K562 (cell line): ENCODE measurements around the gene ANKRD27. TPM values are rescaled to one million over a fixed set of nuclear protein-coding genes. Genes with fewer than 3 reads are reported as not detected.

ENCODE experiments used
- ARNT ChIP-seq, 2 experiments: fragments of 450-650 bp; IDR thresholded peaks; 2 replicates each; pipeline ENCODE4 v1.6.1; 2016; ENCODE audit warnings: mild to moderate bottlenecking in 1 of 2
- CEBPG ChIP-seq, 3 experiments: fragments of 200-800 bp in 1 of 3; sonication (Bioruptor generic) in 1 of 3; sonication (generic) in 1 of 3; formaldehyde crosslinking in 1 of 3; IDR thresholded peaks in 2 of 3; conservative IDR thresholded peaks in 1 of 3; 2 replicates each; pipeline versions ENCODE4 v1.6.1 to v1.8.0; 2016 to 2022; ENCODE audit warnings: missing compliant biosample characterization in 2 of 3, missing genetic modification characterization in 2 of 3, mild to moderate bottlenecking in 1 of 3, missing genetic modification reagents in 1 of 3
- CTCFL ChIP-seq: IDR thresholded peaks from 2 replicates; pipeline ENCODE4 v1.6.1; 2011; ENCODE audit warnings: borderline replicate concordance, low read depth, mild to moderate bottlenecking, moderate library complexity, low read length; ENCODE audit not compliant: insufficient read depth, poor library complexity, severe bottlenecking
- CXXC5 ChIP-seq: fragments of 250-450 bp; sonication (Bioruptor Pico); IDR thresholded peaks from 2 replicates; pipeline ENCODE4 v1.8.0; 2022; ENCODE audit warnings: inconsistent platforms, mild to moderate bottlenecking, moderate library complexity
- E2F5 ChIP-seq: sonication (generic); formaldehyde crosslinking; IDR thresholded peaks from 2 replicates; pipeline ENCODE4 v1.8.0; 2022; ENCODE audit warnings: mild to moderate bottlenecking, missing genetic modification reagents
- HLTF ChIP-seq: fragments of 450-650 bp; IDR thresholded peaks from 2 replicates; pipeline ENCODE4 v1.6.1; 2016
- KAT8 ChIP-seq: fragments of 450-650 bp; IDR thresholded peaks from 2 replicates; pipeline ENCODE4 v1.6.1; 2016; ENCODE audit warnings: low read depth, mild to moderate bottlenecking
- MTA1 ChIP-seq: fragments of 450-650 bp; IDR thresholded peaks from 2 replicates; pipeline ENCODE4 v1.6.1; 2017; ENCODE audit warnings: borderline replicate concordance
- MXI1 ChIP-seq: IDR thresholded peaks from 2 replicates; pipeline ENCODE4 v1.6.1; 2011; ENCODE audit warnings: low read depth, mild to moderate bottlenecking, improper control_type of control experiment, low read length
- NRF1 ChIP-seq, 2 experiments: fragments of 450-650 bp; IDR thresholded peaks in 1 of 2; conservative IDR thresholded peaks in 1 of 2; 2 replicates each; pipeline ENCODE4 v1.6.1; 2014; ENCODE audit warnings: mild to moderate bottlenecking in 2 of 2
- NUFIP1 ChIP-seq: fragments of 450-650 bp; IDR thresholded peaks from 2 replicates; pipeline ENCODE4 v1.6.1; 2018; ENCODE audit not compliant: partially characterized antibody
- PHB2 ChIP-seq: fragments of 450-650 bp; IDR thresholded peaks from 2 replicates; pipeline ENCODE4 v1.6.1; 2017; ENCODE audit warnings: low read depth
- PHF20 ChIP-seq: fragments of 450-650 bp; IDR thresholded peaks from 2 replicates; pipeline ENCODE4 v1.6.1; 2018; ENCODE audit not compliant: partially characterized antibody
- SMAD1 ChIP-seq: fragments of 150-350 bp; IDR thresholded peaks from 2 replicates; pipeline ENCODE4 v1.6.1; 2014; ENCODE audit warnings: low read length, low read depth; ENCODE audit not compliant: partially characterized antibody
- SMARCC2 ChIP-seq: fragments of 450-650 bp; IDR thresholded peaks from 2 replicates; pipeline ENCODE4 v1.6.1; 2017; ENCODE audit warnings: antibody characterized with exemption, moderate library complexity, mild to moderate bottlenecking, low read depth
- TEAD1 ChIP-seq, 2 experiments: fragments of 450-650 bp in 1 of 2; sonication (generic) in 1 of 2; formaldehyde crosslinking; IDR thresholded peaks; 2 replicates each; pipeline versions ENCODE4 v1.4.0 to v1.8.0; 2020 to 2022; ENCODE audit warnings: mild to moderate bottlenecking in 2 of 2, missing genetic modification reagents in 1 of 2
- ZNF12 ChIP-seq: sonication (generic); formaldehyde crosslinking; IDR thresholded peaks from 2 replicates; pipeline ENCODE4 v1.4.0; 2020; ENCODE audit warnings: mild to moderate bottlenecking, missing genetic modification reagents
- ZNF24 ChIP-seq: fragments of 450-650 bp; IDR thresholded peaks from 2 replicates; pipeline ENCODE4 v1.6.1; 2016
- ZNF384 ChIP-seq: IDR thresholded peaks from 2 replicates; pipeline ENCODE4 v1.6.1; 2012; ENCODE audit warnings: low read depth, low read length, improper control_type of control experiment
- ZNF408 ChIP-seq: fragments of 250-450 bp; sonication (Bioruptor Pico); IDR thresholded peaks from 2 replicates; pipeline ENCODE4 v1.4.0; 2020; ENCODE audit warnings: low read depth, mild to moderate bottlenecking, moderate library complexity
- ZNF764 ChIP-seq: fragments of 250-450 bp; sonication (Bioruptor Pico); IDR thresholded peaks from 2 replicates; pipeline ENCODE4 v1.4.0; 2020; ENCODE audit warnings: low read depth, mild to moderate bottlenecking, moderate library complexity
- polyA plus RNA-seq, 8 experiments: library from polyadenylated mRNA; depleted of rRNA in 4 of 8; stranded (reverse) in 5 of 8; unstranded in 3 of 8; fragments of >200 nt; fragmentation: Nextera tagmentation in 2 of 8; fragmentation: Illumina TruSeq in 1 of 8; extraction: Ambion mirVana in 2 of 8; extraction: Trizol in 1 of 8; gene quantifications; 2 replicates each; pipeline versions ENCODE4 v1.2.1 to v1.2.3, GENCODE V29; 2011 to 2014; ENCODE audit warnings: inconsistent platforms in 1 of 8, missing spikeins in 1 of 8
- total RNA-seq, 7 experiments: library from RNA; depleted of rRNA in 6 of 7; stranded (reverse); fragments of >200 nt in 6 of 7; fragmentation: Illumina TruSeq in 2 of 7; extraction: Trizol in 2 of 7; gene quantifications; 2 replicates each; pipeline versions ENCODE4 v1.2.1 to v1.2.3, GENCODE V29; 2011 to 2021; ENCODE audit warnings: low replicate concordance in 1 of 7
- TF ChIP-seq, protein P1 (sequence below): fragments of 250-450 bp; sonication (Bioruptor Pico); IDR thresholded peaks from 2 replicates; pipeline ENCODE4 v1.4.0; 2020; ENCODE audit warnings: mild to moderate bottlenecking
- TF ChIP-seq, protein P2 (sequence below): fragments of 250-450 bp; sonication (Bioruptor Pico); IDR thresholded peaks from 2 replicates; pipeline ENCODE4 v1.8.0; 2022; ENCODE audit warnings: inconsistent platforms

Gene ANKRD27
- total and polyA plus RNA-seq, 9 of the 15 experiments (the other 6 are each of a cell fraction or from before 2014, with no cell fraction given): 5.3 to 71.3 (median 54.2) TPM

DNA sequence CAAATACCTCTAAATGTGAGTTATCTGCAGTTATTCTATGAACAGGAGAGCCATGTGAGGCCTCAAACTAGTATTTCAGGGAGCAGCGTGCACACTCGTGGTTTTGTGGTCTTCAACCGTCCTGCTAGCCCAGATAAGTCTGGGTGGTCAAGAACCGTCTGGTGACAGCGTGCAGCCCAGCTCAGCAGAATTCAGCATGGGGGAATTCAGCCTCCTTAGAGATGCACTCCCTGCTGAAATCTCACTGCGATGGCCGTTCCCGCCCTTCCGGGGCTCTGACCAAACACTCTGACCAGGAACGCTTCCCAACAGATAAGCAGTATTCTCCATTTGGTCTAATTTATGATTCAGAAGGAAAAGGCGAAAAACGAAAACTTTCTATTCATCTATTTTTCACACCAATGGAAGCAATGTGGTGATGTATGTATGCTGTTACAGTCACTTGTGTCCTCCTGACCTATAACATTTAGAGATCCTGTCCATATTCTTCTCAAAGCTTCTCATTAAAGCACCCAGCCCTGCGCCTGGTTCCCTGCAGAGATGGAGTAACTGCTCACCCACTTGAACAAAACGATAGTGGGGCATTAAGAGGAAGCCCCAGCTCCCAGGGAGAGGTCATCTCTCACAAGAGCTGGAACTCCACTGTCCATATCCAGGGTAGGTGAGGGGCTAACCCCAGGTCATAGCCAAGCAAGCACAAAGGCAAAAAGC is 2.9 kb downstream of the ANKRD27 start (continued):
- TF ChIP-seq, protein P1, sequence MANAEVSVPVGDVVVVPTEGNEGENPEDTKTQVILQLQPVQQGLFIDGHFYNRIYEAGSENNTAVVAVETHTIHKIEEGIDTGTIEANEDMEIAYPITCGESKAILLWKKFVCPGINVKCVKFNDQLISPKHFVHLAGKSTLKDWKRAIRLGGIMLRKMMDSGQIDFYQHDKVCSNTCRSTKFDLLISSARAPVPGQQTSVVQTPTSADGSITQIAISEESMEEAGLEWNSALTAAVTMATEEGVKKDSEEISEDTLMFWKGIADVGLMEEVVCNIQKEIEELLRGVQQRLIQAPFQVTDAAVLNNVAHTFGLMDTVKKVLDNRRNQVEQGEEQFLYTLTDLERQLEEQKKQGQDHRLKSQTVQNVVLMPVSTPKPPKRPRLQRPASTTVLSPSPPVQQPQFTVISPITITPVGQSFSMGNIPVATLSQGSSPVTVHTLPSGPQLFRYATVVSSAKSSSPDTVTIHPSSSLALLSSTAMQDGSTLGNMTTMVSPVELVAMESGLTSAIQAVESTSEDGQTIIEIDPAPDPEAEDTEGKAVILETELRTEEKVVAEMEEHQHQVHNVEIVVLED (CRISPR knock-in tag): no peak
- peak; percentile 87 for TF ChIP-seq CXXC5 (CRISPR knock-in tag)
- 0 out of 2 replicates have a peak, but pooled peaks have one; percentile 44 for TF ChIP-seq MXI1
- TF ChIP-seq ZNF764 (CRISPR knock-in tag): no peak
- no peak for TF ChIP-seq E2F5
- TF ChIP-seq ZNF384: no peak
- no peak for TF ChIP-seq KAT8
- TF ChIP-seq, protein P2, sequence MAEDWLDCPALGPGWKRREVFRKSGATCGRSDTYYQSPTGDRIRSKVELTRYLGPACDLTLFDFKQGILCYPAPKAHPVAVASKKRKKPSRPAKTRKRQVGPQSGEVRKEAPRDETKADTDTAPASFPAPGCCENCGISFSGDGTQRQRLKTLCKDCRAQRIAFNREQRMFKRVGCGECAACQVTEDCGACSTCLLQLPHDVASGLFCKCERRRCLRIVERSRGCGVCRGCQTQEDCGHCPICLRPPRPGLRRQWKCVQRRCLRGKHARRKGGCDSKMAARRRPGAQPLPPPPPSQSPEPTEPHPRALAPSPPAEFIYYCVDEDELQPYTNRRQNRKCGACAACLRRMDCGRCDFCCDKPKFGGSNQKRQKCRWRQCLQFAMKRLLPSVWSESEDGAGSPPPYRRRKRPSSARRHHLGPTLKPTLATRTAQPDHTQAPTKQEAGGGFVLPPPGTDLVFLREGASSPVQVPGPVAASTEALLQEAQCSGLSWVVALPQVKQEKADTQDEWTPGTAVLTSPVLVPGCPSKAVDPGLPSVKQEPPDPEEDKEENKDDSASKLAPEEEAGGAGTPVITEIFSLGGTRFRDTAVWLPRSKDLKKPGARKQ (CRISPR knock-in tag): no peak
- no peak for TF ChIP-seq ZNF408 (CRISPR knock-in tag)
- no peak for TF ChIP-seq ZNF24
- no peak for TF ChIP-seq PHB2
- TF ChIP-seq NRF1 (conservative IDR thresholded peaks at IDR 0.05 in 1 of 2, IDR thresholded peaks at IDR 0.05 in 1 of 2): peak in 1 of 2 experiments; percentile 14; a peak in 2 of 4 replicates
- TF ChIP-seq SMAD1: no peak
- no peak for TF ChIP-seq PHF20
- peak in 1 of 2 experiments; percentile 52; a peak in 1 of 4 replicates for TF ChIP-seq ARNT (IDR thresholded peaks at IDR 0.05)
- no peak for TF ChIP-seq HLTF
- no peak for TF ChIP-seq ZNF12
- no peak for TF ChIP-seq CTCFL
- TF ChIP-seq SMARCC2: peak; percentile 67; the same call in 1 of the 2 replicates
- TF ChIP-seq NUFIP1: no peak
- TF ChIP-seq CEBPG (CRISPR knock-in tag; IDR thresholded peaks at IDR 0.05): no peak
- TF ChIP-seq CEBPG (tag; conservative IDR thresholded peaks at IDR 0.05 in 1 of 2, IDR thresholded peaks at IDR 0.05 in 1 of 2): no peak
- peak; percentile 50; the same call in 1 of the 2 replicates for TF ChIP-seq MTA1
- peak; percentile 46 to 60; a peak in 2 of 4 replicates for TF ChIP-seq TEAD1 (CRISPR knock-in tag; IDR thresholded peaks at IDR 0.05)
